Measurements from ENCODE around the gene CTSF.

- TF ChIP-seq CTCF (IDR thresholded peaks at IDR 0.05; ENCODE audit: insufficient read depth, low read length, poor library complexity, severe bottlenecking) (no peak), EZH2phosphoT487 (conservative IDR thresholded peaks at IDR 0.05; ENCODE audit: low read length) (no peak)
Observed at GRCh38 chr11:66600219-66600618, 31.8 kb upstream of the CTSF start.
